PC-3 (cell line): ENCODE results near the gene AMMECR1.

ENCODE experiments used
- EZH2 ChIP-seq: fragments of 300-600 bp; sonication (generic); IDR thresholded peaks from one replicate; pipeline ENCODE4 v1.6.1; 2017; ENCODE audit warnings: antibody characterized with exemption, mild to moderate bottlenecking, low read length; ENCODE audit not compliant: unreplicated experiment
- EZH2phosphoT487 ChIP-seq: fragments of 300-600 bp; sonication (generic); IDR thresholded peaks from 2 replicates; pipeline ENCODE4 v1.6.1; 2018; ENCODE audit warnings: mild to moderate bottlenecking, antibody characterized with exemption, low read length, borderline replicate concordance
- TF ChIP-seq, protein P1 (sequence below): fragments of 300-600 bp; sonication (generic); conservative IDR thresholded peaks from 2 replicates; pipeline ENCODE4 v1.5.1; 2017; ENCODE audit warnings: antibody characterized with exemption, low read depth, mild to moderate bottlenecking, low read length

DNA sequence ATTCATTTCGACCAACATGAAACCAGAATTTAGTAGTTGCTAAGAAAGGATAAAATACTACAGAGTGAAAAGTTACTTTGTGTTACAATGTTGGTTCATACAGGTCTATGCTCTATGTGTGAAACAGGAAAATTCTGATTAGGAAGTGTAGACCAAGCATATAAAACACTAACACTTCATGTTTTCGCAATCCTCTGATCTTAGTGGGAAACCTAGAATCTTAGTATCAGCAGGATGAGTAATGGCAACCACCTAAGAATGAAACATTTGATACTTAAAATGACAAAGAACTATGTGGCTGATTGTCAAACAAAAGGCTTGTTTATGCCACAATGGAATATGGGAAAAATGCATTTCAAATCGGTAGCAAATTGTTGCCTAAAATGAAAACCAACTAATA is 116.1 kb downstream of the AMMECR1 start:
- TF ChIP-seq, protein P1, sequence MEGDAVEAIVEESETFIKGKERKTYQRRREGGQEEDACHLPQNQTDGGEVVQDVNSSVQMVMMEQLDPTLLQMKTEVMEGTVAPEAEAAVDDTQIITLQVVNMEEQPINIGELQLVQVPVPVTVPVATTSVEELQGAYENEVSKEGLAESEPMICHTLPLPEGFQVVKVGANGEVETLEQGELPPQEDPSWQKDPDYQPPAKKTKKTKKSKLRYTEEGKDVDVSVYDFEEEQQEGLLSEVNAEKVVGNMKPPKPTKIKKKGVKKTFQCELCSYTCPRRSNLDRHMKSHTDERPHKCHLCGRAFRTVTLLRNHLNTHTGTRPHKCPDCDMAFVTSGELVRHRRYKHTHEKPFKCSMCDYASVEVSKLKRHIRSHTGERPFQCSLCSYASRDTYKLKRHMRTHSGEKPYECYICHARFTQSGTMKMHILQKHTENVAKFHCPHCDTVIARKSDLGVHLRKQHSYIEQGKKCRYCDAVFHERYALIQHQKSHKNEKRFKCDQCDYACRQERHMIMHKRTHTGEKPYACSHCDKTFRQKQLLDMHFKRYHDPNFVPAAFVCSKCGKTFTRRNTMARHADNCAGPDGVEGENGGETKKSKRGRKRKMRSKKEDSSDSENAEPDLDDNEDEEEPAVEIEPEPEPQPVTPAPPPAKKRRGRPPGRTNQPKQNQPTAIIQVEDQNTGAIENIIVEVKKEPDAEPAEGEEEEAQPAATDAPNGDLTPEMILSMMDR: no peak
- TF ChIP-seq EZH2phosphoT487 (no peak), EZH2 (no peak)
